Neural cell (in vitro differentiated cells): Measurements from ENCODE around the gene CACNA1D.

ENCODE experiments used
- EP300 ChIP-seq: fragments of 450-650 bp; conservative IDR thresholded peaks from 2 replicates; pipeline ENCODE4 v1.6.1; 2014; ENCODE audit warnings: antibody characterized with exemption, mild to moderate bottlenecking, moderate library complexity; ENCODE audit not compliant: poor library complexity, severe bottlenecking
- EZH2 ChIP-seq: fragments of 200-600, 300-800 bp; shearing (Covaris generic), sonication (generic); IDR thresholded peaks from 2 replicates; pipeline ENCODE4 v1.6.1; 2014; ENCODE audit warnings: antibody characterized with exemption, low read length, borderline replicate concordance, mild to moderate bottlenecking; ENCODE audit not compliant: insufficient read depth, poor library complexity, severe bottlenecking
- POLR2AphosphoS5 ChIP-seq: IDR thresholded peaks from 2 replicates; pipeline ENCODE4 v1.6.1; 2012
- SMC3 ChIP-seq: fragments of 450-650 bp; conservative IDR thresholded peaks from 2 replicates; pipeline ENCODE4 v1.6.1; 2014; ENCODE audit warnings: antibody characterized with exemption, mild to moderate bottlenecking, moderate library complexity; ENCODE audit not compliant: poor library complexity
- TAF1 ChIP-seq: IDR thresholded peaks from 2 replicates; pipeline ENCODE4 v1.6.1; 2012; ENCODE audit warnings: low read depth
- TF ChIP-seq, protein P1 (sequence below): fragments of 450-650 bp; IDR thresholded peaks from 2 replicates; pipeline ENCODE4 v1.5.1; 2014; ENCODE audit warnings: antibody characterized with exemption, mild to moderate bottlenecking, moderate library complexity; ENCODE audit not compliant: poor library complexity, severe bottlenecking
- TF ChIP-seq, protein P2 (sequence below): IDR thresholded peaks from 2 replicates; pipeline ENCODE4 v1.6.1; 2012; ENCODE audit warnings: borderline replicate concordance

DNA sequence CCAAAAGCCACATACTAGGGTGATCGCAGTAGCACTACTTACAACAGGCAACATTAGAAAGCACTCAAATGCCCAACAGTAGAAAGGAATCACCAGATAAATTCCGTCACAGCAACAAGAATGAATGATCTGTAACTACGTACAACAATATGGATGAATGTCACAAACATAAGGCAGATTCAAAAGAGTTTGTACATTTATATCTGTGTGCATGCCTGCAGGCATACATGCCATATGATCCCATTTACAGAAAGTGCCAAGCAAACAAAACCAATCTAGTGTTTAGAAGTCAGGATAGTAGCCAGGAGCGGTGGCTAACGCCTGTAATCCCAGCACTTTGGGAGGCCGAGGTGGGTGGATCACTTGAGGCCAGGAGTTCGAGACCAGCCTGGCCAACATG, 355.5 kb downstream of the CACNA1D start:
- TF ChIP-seq EP300 (no peak), SMC3 (no peak), TAF1 (no peak), POLR2AphosphoS5 (no peak), EZH2 (no peak)
- TF ChIP-seq, protein P1, sequence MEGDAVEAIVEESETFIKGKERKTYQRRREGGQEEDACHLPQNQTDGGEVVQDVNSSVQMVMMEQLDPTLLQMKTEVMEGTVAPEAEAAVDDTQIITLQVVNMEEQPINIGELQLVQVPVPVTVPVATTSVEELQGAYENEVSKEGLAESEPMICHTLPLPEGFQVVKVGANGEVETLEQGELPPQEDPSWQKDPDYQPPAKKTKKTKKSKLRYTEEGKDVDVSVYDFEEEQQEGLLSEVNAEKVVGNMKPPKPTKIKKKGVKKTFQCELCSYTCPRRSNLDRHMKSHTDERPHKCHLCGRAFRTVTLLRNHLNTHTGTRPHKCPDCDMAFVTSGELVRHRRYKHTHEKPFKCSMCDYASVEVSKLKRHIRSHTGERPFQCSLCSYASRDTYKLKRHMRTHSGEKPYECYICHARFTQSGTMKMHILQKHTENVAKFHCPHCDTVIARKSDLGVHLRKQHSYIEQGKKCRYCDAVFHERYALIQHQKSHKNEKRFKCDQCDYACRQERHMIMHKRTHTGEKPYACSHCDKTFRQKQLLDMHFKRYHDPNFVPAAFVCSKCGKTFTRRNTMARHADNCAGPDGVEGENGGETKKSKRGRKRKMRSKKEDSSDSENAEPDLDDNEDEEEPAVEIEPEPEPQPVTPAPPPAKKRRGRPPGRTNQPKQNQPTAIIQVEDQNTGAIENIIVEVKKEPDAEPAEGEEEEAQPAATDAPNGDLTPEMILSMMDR, result no peak
- TF ChIP-seq, protein P2, sequence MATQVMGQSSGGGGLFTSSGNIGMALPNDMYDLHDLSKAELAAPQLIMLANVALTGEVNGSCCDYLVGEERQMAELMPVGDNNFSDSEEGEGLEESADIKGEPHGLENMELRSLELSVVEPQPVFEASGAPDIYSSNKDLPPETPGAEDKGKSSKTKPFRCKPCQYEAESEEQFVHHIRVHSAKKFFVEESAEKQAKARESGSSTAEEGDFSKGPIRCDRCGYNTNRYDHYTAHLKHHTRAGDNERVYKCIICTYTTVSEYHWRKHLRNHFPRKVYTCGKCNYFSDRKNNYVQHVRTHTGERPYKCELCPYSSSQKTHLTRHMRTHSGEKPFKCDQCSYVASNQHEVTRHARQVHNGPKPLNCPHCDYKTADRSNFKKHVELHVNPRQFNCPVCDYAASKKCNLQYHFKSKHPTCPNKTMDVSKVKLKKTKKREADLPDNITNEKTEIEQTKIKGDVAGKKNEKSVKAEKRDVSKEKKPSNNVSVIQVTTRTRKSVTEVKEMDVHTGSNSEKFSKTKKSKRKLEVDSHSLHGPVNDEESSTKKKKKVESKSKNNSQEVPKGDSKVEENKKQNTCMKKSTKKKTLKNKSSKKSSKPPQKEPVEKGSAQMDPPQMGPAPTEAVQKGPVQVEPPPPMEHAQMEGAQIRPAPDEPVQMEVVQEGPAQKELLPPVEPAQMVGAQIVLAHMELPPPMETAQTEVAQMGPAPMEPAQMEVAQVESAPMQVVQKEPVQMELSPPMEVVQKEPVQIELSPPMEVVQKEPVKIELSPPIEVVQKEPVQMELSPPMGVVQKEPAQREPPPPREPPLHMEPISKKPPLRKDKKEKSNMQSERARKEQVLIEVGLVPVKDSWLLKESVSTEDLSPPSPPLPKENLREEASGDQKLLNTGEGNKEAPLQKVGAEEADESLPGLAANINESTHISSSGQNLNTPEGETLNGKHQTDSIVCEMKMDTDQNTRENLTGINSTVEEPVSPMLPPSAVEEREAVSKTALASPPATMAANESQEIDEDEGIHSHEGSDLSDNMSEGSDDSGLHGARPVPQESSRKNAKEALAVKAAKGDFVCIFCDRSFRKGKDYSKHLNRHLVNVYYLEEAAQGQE, result no peak
